ENCODE results near the gene SIK2.

DNA sequence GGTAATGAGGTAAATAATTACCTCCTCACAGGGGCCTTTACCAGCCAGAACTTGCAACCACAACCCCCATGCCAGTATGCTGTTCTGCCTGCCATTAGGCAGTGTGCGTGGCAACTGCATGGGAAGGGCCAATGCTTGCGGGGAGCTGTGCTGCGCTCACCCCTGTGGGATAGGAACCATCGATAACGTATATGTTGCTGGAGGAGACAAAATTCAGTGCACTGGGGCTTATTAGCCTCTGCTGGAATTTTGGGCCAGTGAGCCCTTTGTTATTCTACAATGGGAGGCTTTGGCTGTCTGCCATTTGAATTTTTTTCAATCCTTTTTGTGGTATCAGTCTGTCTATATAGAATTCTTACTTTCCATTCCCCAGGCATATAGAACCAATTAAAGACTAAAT is 116.6 kb downstream of the SIK2 start:
- TF ChIP-seq, protein P1, sequence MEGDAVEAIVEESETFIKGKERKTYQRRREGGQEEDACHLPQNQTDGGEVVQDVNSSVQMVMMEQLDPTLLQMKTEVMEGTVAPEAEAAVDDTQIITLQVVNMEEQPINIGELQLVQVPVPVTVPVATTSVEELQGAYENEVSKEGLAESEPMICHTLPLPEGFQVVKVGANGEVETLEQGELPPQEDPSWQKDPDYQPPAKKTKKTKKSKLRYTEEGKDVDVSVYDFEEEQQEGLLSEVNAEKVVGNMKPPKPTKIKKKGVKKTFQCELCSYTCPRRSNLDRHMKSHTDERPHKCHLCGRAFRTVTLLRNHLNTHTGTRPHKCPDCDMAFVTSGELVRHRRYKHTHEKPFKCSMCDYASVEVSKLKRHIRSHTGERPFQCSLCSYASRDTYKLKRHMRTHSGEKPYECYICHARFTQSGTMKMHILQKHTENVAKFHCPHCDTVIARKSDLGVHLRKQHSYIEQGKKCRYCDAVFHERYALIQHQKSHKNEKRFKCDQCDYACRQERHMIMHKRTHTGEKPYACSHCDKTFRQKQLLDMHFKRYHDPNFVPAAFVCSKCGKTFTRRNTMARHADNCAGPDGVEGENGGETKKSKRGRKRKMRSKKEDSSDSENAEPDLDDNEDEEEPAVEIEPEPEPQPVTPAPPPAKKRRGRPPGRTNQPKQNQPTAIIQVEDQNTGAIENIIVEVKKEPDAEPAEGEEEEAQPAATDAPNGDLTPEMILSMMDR (IDR thresholded peaks at IDR 0.05), result no peak
- TF ChIP-seq EZH2 (IDR thresholded peaks at IDR 0.05; ENCODE audit: borderline replicate concordance, insufficient read depth, low read depth, low read length, poor library complexity, severe bottlenecking), result no peak
